ENCODE measurements around the gene MRPL37. TPM values are rescaled to one million over a fixed set of nuclear protein-coding genes. Genes with fewer than 3 reads are reported as not detected.

The MRPL37 gene
- polyA plus RNA-seq, 1 experiment = 16.6 TPM

DNA sequence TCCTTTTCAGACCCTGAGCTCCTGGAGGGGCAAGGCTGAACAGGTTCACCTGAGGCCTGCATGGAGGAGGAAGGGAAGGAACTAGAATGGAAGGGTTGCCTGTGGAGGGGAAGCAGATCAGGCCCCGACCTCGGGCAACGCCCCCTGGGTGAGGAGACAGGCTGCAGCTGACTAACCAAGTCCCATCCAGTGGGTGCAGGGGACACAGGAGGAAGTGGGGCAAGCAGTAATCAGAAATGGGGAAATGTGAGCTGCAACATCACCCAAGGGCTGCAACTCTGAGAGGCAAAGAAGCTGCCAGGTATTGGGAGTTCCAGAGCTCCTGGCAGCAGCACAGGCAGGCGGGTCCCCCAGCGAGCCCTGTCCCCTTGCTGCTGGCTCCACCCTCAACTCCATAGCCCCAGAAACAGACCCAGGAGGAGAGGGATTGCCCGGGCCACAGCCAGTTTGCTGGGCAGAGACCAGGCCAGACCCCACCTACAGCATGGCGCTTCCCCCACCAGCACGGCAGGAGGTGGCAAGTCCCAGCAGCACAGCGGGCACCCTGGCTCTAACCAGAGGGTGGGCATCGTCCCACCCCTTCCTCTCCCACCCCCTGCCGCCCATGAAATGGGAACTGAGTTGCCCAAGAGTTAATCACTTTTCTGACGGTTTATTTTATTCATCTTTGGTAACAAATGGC lies 38.5 kb downstream of the MRPL37 start:
- H3K4me3 ChIP-seq (ENCODE audit: low read depth, low read length) = no peak overlapping the region
- H3K27ac ChIP-seq (ENCODE audit: low read depth, low read length) = no peak overlapping the region
- no peaks in the 10 kb centered on the region for H3K9me3 ChIP-seq (ENCODE audit: control insufficient read depth, insufficient read depth, low read length)
- DNase-seq (ENCODE audit: low read depth, low spot score) = no peak
- TF ChIP-seq, protein P1, sequence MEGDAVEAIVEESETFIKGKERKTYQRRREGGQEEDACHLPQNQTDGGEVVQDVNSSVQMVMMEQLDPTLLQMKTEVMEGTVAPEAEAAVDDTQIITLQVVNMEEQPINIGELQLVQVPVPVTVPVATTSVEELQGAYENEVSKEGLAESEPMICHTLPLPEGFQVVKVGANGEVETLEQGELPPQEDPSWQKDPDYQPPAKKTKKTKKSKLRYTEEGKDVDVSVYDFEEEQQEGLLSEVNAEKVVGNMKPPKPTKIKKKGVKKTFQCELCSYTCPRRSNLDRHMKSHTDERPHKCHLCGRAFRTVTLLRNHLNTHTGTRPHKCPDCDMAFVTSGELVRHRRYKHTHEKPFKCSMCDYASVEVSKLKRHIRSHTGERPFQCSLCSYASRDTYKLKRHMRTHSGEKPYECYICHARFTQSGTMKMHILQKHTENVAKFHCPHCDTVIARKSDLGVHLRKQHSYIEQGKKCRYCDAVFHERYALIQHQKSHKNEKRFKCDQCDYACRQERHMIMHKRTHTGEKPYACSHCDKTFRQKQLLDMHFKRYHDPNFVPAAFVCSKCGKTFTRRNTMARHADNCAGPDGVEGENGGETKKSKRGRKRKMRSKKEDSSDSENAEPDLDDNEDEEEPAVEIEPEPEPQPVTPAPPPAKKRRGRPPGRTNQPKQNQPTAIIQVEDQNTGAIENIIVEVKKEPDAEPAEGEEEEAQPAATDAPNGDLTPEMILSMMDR (IDR thresholded peaks at IDR 0.05; ENCODE audit: low read depth, low read length) = no peak
- POLR2A ChIA-PET = no interaction called here
- CTCF ChIA-PET = no interaction called here
- no peaks in the 10 kb centered on the region for H3K27me3 ChIP-seq (ENCODE audit: control insufficient read depth, insufficient read depth, low read length)

DNA sequence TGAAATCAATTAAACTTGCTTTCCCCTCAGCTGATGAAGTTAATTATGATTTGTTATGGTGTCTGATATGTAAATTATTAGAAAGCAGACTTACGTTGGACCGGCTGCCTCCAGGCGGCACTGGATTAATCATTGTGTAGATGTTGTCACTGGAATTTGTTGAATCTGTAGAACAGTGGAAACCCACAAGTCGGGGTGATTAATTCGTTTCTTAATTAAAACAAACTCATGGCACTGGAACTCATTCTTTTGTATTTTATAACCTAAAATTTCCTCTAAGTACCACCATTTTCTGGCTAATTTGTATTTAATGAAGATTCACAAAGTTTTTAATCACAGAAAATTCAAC lies 39.0 kb downstream of the MRPL37 start:
- Histone ChIP-seq H3K27ac (ENCODE audit: low read depth, low read length) (no peak overlapping the region), H3K27me3 (ENCODE audit: control insufficient read depth, insufficient read depth, low read length) (no peaks in the 10 kb centered on the region), H3K4me3 (ENCODE audit: low read depth, low read length) (no peak overlapping the region), H3K9me3 (ENCODE audit: control insufficient read depth, insufficient read depth, low read length) (no peaks in the 10 kb centered on the region)
- ChIA-PET POLR2A (no interaction called here), CTCF (no interaction called here)
- DNase-seq (ENCODE audit: low read depth, low spot score) = no peak
- TF ChIP-seq, protein P1 (IDR thresholded peaks at IDR 0.05; ENCODE audit: low read depth, low read length) = no peak

DNA sequence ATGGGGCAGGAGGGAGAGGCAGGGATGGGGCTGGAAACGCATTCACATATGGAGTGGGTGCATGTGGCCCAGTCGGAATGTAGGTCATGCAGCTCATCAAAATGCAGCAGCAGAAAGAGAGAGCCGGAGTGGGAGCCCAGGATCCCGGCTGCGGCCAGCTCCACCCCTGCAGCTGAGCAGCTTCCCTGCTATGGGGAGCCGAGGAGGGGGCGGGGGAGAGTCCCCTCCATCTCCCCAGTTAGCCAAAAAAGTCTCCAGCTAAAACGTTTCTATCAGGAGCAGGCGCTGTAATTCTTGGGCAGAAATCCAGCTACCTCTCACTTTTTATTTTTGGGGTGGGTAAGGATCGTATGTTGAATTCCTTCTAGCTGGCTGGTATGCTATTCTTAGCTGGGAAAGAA lies 39.7 kb downstream of the MRPL37 start:
- Histone ChIP-seq H3K9me3 (ENCODE audit: control insufficient read depth, insufficient read depth, low read length) (no peaks in the 10 kb centered on the region), H3K27ac (ENCODE audit: low read depth, low read length) (no peak overlapping the region), H3K27me3 (ENCODE audit: control insufficient read depth, insufficient read depth, low read length) (no peaks in the 10 kb centered on the region), H3K4me3 (ENCODE audit: low read depth, low read length) (no peak overlapping the region)
- CTCF ChIA-PET = no interaction called here
- no peak for DNase-seq (ENCODE audit: low read depth, low spot score)
- POLR2A ChIA-PET = no interaction called here
- TF ChIP-seq, protein P1 (IDR thresholded peaks at IDR 0.05; ENCODE audit: low read depth, low read length) = no peak

DNA sequence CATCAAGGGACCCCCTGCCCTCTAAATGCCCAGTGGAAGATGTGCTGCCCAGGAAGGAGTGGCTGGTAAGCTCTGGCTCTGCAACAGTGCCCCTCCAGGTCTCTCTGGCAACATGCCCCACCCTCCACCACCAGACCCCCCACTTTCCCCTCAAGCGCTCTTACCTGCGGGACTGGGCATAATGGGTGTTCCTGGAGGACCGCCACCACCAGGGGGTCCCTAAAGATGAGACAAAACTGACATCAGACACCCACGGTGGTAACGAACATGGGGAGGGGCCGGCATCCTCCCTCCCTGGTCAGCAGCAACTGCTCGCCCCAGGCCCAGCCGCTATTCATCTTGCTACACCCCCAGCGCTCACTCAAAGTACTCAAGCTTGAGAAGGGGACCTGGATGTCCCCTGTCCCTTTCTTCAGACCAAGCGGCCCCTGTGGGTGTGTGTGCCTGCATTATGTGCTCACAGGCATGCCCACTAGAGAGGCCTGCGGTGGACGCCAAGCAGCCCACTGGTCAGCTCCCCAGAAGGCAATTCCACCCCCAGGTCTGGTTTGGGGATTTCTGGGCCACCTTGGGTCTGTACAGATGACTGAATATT lies 40.9 kb downstream of the MRPL37 start:
- POLR2A ChIA-PET = no interaction called here
- Histone ChIP-seq H3K9me3 (ENCODE audit: control insufficient read depth, insufficient read depth, low read length) (no peaks in the 10 kb centered on the region), H3K4me3 (ENCODE audit: low read depth, low read length) (no peak overlapping the region), H3K27ac (ENCODE audit: low read depth, low read length) (no peak overlapping the region), H3K27me3 (ENCODE audit: control insufficient read depth, insufficient read depth, low read length) (no peaks in the 10 kb centered on the region)
- CTCF ChIA-PET = interaction anchor here (0.5 kb wide), 1 partner anchor 248 kb away, joined by 4 read pairs; no protein-coding TSS in a partner anchor
- TF ChIP-seq, protein P1 (IDR thresholded peaks at IDR 0.05; ENCODE audit: low read depth, low read length) = no peak
- DNase-seq (ENCODE audit: low read depth, low spot score) = no peak

DNA sequence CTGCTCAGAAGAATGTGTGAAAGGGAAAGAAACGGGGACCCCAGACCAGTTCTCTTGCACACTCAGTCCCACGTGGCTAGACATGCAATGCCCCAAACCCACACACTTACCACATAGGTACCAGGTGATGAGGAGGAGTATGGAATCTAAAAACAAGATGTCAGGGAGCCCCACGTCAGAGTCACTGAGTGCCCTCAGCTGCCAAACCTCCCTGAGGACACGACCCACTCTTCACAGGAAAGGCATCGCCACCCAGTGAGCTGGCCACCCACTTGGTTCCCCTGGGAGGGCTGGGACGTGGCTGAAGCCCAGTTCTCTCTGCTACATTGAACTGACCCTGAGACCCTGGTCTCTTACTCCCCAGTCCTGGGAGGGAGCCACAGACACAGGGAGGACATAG lies 41.4 kb downstream of the MRPL37 start:
- TF ChIP-seq, protein P1 (IDR thresholded peaks at IDR 0.05; ENCODE audit: low read depth, low read length) = no peak
- POLR2A ChIA-PET = no interaction called here
- Histone ChIP-seq H3K4me3 (ENCODE audit: low read depth, low read length) (no peak overlapping the region), H3K9me3 (ENCODE audit: control insufficient read depth, insufficient read depth, low read length) (no peaks in the 10 kb centered on the region), H3K27me3 (ENCODE audit: control insufficient read depth, insufficient read depth, low read length) (no peaks in the 10 kb centered on the region), H3K27ac (ENCODE audit: low read depth, low read length) (no peak overlapping the region)
- DNase-seq (ENCODE audit: low read depth, low spot score) = no peak
- CTCF ChIA-PET = no interaction called here

Data from AG04450 (cell line).